NCI-H82 (cell line): ENCODE data around the gene C19orf47.
A peak's percentile ranks its signal among the peaks of the same experiment; 100 is the strongest.
"Not testable (repeated sequence)": the region's sequence is repeated elsewhere in the genome, so short reads cannot be mapped to it uniquely, and the experiment has no call there.

Source experiments
- DNase-seq: peaks from one replicate; lab custom pipeline; 2025; lab: John Stamatoyannopoulos, UW

C19orf47 gene

GRCh38 chr19:40377876-40378385, 29.7 kb upstream of the C19orf47 start:
- DNase-seq, result no peak

- DNase-seq, result no peak
These were observed 28.2 kb upstream of the C19orf47 start for GRCh38 chr19:40376286-40376862.

DNA sequence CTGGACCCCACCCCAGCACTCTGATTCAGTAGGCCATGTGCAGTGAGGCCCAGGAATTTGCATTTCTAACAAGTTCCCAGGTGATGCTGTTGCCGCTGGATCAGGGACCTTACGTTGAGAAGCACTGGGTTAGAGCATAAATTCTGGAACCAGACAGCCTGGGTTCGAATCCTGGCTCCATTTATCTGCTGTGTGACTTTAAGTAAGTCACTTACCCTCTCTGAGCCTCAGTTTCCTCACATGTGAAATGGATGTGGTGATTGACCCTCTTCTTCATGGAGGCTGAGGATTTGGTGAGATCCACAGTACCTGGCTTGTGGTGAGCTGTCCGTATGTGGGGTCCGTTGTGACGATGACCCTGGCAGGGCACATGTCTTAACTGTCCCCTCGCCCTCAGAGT, 25.9 kb upstream of the C19orf47 start:
- no peak for DNase-seq

DNA sequence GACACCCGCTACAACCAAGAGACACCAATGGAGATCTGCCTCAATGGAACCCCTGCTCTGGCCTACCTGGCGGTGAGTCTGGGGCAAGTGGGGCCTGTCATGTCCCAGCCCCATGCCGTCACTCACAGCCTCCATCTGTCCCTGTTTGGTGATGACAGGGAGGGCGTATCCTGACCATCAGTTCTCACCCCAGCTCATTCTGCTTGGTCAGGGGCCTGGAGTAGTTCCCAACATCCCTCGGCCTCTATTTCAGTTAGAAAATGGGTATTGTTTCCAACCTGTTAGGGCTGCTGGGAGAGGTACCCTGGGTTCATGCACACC, 23.6 kb upstream of the C19orf47 start:
- no peak for DNase-seq

DNA sequence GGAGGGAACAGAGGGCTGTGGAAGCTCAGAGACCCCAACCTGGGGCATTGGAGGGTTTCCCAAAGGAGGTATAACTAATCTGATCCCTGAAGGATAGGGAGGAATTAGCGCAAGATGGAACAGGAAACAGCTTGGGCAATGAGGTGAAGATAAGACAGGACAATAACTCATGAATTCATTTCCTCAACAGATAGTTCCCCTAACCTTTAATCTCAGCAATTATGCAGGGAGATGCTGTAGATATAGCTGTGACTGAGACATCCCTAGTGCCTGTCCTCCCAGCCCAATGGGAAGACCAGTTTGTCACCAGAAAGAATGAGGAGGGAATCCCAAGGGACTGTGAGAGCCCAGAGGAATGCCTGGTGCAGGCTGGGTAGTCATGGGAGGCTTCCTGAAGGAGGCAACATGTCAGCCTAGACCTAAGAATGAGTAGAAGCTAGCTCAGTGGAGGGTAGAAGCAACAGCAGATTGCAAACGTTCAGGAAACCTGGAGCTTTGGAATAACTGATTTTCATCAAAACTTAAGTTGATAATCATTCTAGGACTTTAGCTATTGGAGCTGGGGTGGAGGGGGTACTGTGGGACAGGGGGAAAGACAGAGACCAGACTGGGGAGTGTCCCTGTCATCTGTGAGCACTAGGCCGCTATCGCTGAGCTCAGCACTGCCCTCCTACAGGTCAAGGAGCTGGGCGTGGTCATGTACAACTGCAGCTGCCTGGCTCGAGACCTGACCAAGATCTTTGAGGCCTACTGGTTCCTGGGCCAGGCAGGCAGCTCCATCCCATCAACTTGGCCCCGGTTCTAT, 23.0 kb upstream of the C19orf47 start:
- DNase-seq, result peak; percentile 39

- not testable (repeated sequence) for DNase-seq
These were observed 22.1 kb upstream of the C19orf47 start for GRCh38 chr19:40370253-40370652.

- DNase-seq, result peak; percentile 23
These were observed 21.6 kb upstream of the C19orf47 start for GRCh38 chr19:40369797-40370196.

DNA sequence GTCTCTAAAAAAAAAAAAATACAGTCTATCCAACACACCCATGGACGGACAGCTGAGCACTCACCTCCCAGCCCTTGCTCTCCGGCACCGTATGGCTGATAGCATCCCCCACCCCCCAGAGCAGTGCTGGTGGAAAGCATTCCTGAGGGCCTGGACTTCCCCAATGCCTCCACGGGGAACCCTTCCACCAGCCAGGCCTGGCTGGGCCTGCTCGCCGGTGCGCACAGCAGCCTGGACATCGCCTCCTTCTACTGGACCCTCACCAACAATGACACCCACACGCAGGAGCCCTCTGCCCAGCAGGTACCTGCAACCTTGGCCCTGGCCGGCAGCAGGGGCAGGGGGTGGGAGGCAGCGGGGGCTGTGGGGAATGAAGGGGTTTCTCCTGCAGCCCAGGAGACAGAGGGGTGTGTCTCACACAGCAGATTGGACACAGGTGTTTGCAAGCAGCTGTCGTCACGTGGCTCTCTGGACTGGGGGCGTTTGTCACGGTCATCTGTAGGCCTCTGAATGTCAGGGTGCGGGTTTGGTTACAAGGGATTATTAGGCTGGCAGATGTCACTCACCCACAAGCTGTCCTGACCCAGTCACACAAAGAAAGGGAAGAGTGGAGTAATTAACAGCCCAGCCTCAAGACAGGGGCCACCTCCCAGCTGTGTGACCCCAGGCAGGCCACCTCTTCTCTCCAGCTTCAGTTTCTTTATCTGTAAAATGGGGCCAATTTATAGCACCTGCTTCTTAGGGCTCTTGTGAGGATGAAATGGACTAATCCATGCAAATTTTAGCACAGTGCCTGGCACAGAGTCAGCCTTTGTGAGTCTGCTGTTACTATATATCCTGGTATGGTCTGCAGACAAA, 19.6 kb upstream of the C19orf47 start:
- DNase-seq, result peak; percentile 95

DNA sequence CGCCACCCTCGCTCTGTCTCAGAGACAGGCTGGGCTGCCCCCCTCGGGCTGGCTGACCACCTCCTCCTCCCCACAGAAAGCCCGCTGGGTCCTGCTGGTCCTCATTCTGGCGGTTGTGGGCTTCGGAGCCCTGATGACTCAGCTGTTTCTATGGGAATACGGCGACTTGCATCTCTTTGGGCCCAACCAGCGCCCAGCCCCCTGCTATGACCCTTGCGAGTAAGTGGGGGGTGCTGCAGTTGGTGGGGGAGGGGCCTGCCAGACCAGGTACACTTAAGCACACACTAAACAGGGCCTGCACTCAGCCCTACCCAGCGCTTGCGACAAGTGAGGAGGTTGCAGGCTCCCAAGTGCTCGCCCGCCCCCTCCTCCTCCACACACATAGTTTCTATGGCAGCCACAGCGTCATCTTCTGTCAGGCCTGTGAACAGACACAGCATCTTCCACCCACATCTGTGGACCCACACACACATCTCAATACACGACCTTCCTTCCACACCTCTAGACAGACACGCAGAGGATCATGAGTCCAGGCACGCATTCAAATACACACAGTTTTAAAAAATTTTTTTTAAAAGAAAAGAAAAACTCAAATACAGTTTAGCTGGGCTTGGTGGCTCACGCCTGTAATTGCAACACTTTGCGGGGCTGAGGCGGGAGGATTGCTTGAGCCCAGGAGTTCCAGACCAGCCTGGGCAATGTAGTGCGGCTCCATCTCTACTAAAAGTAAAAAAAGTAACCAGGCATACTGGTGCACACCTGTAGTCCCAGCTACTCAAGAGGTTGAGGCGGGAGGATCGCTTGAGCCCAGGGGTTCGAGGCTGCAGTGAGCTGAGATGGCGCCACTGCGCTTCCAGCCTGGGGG, 18.7 kb upstream of the C19orf47 start:
- peak; percentile 60 for DNase-seq

- peak; percentile 92 for DNase-seq
These were observed 17.6 kb upstream of the C19orf47 start for GRCh38 chr19:40365613-40366401.

DNA sequence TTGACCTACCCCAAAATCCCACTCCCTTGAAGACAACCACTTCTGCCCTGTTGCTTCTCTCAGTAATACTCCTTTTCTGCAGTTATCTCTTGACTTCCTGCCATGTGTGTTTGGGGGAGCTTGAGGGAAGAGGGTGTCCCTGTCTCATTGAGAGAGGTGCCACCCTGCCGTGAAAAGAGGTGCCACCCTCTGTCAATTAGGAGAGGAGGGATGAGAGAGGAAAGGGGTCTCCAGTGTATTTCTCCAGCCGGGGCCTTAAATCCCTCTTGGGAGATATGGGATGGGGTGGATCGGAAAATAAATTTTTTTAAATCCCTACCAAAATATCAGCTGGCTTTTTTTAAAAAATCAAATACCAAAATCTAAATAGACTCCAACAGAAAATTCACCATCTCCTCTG, 16.8 kb upstream of the C19orf47 start:
- no peak for DNase-seq

DNA sequence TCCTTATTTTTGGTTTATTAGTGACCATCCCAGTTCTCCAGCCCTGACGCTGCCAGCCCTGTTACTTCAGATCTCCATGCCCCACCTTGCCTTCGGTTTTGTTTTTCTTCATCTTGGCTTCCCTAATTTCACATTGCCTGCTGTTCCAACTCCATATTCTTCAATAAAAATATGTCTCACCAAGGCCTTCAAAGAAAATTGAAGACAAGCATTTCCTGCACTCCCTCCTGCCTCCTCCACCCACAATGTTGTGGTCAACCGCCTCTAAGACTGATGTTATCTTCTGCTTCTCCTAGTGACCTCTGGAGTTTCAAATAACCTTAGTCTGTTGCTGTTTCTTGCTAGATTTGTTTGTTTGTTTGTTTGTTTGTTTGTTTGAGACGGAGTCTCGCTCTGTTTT, 14.9 kb upstream of the C19orf47 start:
- DNase-seq, result no peak

DNA sequence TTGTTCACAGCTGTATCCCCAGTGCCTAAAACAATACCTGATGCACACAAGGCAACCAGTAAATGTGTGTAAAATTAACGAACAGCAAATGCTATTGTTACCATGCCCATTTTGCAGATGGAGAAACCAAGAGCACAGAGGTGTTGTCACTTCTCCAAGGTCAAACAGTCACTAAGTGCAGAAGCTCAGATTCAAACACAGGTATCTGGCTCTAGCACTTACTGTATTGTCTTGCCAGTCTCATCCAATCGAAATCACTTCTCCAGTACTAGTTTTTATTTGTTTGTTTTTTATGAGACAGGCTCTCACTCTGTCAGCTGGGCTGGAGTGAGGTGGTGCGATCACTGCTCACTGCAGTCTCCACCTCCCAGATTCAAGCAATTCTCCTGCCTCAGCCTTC, 14.0 kb upstream of the C19orf47 start:
- DNase-seq, result no peak

DNA sequence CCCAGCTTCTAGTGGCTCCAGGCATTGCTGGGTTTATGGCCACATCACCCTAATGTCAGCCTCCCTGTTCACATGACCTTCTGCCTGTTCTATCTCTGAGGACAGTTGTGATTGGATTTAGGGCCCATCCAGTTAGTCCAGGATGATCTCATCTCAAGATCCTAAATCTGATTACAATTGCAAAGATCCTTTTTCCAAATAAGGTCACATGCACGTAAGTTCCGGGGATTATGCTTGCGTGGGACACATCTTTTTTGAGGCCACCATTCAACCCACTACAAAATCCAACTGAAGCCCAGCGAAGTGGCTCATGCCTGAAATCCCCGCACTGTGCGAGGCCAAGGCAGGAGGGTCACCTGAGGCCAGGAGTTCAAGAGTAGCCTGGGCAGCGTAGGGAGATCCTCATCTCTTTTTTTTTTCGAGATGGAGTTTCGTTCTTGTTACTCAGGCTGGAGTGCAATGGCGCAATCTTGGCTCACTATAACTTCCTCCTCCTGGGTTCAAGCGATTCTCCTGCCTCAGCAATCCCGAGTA, 12.6 kb upstream of the C19orf47 start:
- peak; percentile 98 for DNase-seq

GRCh38 chr19:40360020-40360707, 12.0 kb upstream of the C19orf47 start:
- peak; percentile 70 for DNase-seq

- no peak for DNase-seq
These were observed 10.6 kb upstream of the C19orf47 start for GRCh38 chr19:40358773-40359172.

DNA sequence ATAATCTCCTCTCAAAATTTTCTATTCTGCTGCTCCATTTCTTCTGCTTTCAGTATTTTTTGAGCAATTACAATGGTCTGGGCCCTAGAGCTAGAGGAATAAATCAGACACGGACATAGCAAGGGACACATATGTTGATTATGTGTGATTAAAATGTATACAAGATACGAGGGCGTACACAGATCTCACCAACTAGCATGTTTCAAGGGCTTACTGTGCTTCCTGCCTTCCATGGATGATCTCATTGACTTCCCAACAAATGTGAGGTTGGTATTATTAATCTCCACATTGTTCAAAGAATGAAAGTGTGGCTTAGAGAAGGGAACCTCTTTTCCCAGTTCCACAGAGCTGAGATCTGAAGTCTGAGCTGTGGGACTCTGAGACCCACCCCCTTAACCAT, 9.4 kb upstream of the C19orf47 start:
- no peak for DNase-seq

- no peak for DNase-seq
These were observed 8.7 kb upstream of the C19orf47 start for GRCh38 chr19:40356681-40357595.
